ENCODE measurements around the gene CCDC32.

Gene CCDC32

GRCh38 chr15:40548610-40549009, 16.2 kb downstream of the CCDC32 start:
- H3K27me3 ChIP-seq (ENCODE audit: insufficient read depth, poor library complexity, severe bottlenecking): no peaks in the 10 kb centered on the region
- no peak for TF ChIP-seq SPI1 (IDR thresholded peaks at IDR 0.05; ENCODE audit: borderline replicate concordance, low read depth)
- TF ChIP-seq GABPA (IDR thresholded peaks at IDR 0.05; ENCODE audit: low read depth): no peak
- TF ChIP-seq REST (IDR thresholded peaks at IDR 0.05; ENCODE audit: insufficient replicate concordance, low read depth): no peak
- TF ChIP-seq POLR2AphosphoS5 (IDR thresholded peaks at IDR 0.05; ENCODE audit: low read depth): no peak
- no peak for TF ChIP-seq CTCF (IDR thresholded peaks at IDR 0.05; ENCODE audit: insufficient read depth, low read length)
- DNase-seq (ENCODE audit: low read depth in 1 of 2, low spot score in 1 of 2): no peak
- no peak overlapping the region for H3K4me3 ChIP-seq (replicated peaks; ENCODE audit: insufficient read depth, low read length)
- no peak overlapping the region for H3K27ac ChIP-seq (replicated peaks)

GRCh38 chr15:40545457-40545856, 19.4 kb downstream of the CCDC32 start:
- H3K4me3 ChIP-seq (replicated peaks; ENCODE audit: insufficient read depth, low read length): no peak overlapping the region
- H3K27ac ChIP-seq (replicated peaks): no peak overlapping the region
- TF ChIP-seq REST (IDR thresholded peaks at IDR 0.05; ENCODE audit: insufficient replicate concordance, low read depth): no peak
- TF ChIP-seq GABPA (IDR thresholded peaks at IDR 0.05; ENCODE audit: low read depth): no peak
- TF ChIP-seq SPI1 (IDR thresholded peaks at IDR 0.05; ENCODE audit: borderline replicate concordance, low read depth): no peak
- no peak for TF ChIP-seq CTCF (IDR thresholded peaks at IDR 0.05; ENCODE audit: insufficient read depth, low read length)
- TF ChIP-seq POLR2AphosphoS5 (IDR thresholded peaks at IDR 0.05; ENCODE audit: low read depth): no peak
- DNase-seq (ENCODE audit: low read depth in 1 of 2, low spot score in 1 of 2): no peak
- no peaks in the 10 kb centered on the region for H3K27me3 ChIP-seq (ENCODE audit: insufficient read depth, poor library complexity, severe bottlenecking)

GRCh38 chr15:40543631-40544294, 21.1 kb downstream of the CCDC32 start:
- no peak for DNase-seq (ENCODE audit: low read depth in 1 of 2, low spot score in 1 of 2)
- H3K27ac ChIP-seq (replicated peaks): no peak overlapping the region
- no peaks in the 10 kb centered on the region for H3K27me3 ChIP-seq (ENCODE audit: insufficient read depth, poor library complexity, severe bottlenecking)
- no peak for TF ChIP-seq POLR2AphosphoS5 (IDR thresholded peaks at IDR 0.05; ENCODE audit: low read depth)
- TF ChIP-seq GABPA (IDR thresholded peaks at IDR 0.05; ENCODE audit: low read depth): no peak
- no peak for TF ChIP-seq CTCF (IDR thresholded peaks at IDR 0.05; ENCODE audit: insufficient read depth, low read length)
- no peak for TF ChIP-seq SPI1 (IDR thresholded peaks at IDR 0.05; ENCODE audit: borderline replicate concordance, low read depth)
- TF ChIP-seq REST (IDR thresholded peaks at IDR 0.05; ENCODE audit: insufficient replicate concordance, low read depth): no peak
- H3K4me3 ChIP-seq (replicated peaks; ENCODE audit: insufficient read depth, low read length): no peak overlapping the region

Measured in HL-60 (cell line).